SU-DHL-6 (cell line): ENCODE data around the gene CREB5.

ENCODE experiments used
- H2AFZ ChIP-seq: fragments of 200-600 bp; sonication (generic); 2 replicates; pipeline ENCODE4 v1.6.1; 2014; ENCODE audit warnings: low read depth, mild to moderate bottlenecking, moderate library complexity, mixed read lengths, antibody characterized with exemption, low read length; ENCODE audit not compliant: severe bottlenecking
- H3F3A ChIP-seq: fragments of 200-600 bp; shearing (Covaris generic); 2 replicates; pipeline ENCODE4 v1.6.0; 2016; ENCODE audit warnings: antibody characterized with exemption, mild to moderate bottlenecking; ENCODE audit not compliant: insufficient read depth
- H3K27ac ChIP-seq: fragments of 200-600 bp; sonication (generic); 2 replicates; pipeline ENCODE4 v1.5.1; 2016; ENCODE audit warnings: low read depth, mild to moderate bottlenecking, low read length, moderate library complexity, mixed read lengths
- H3K27me3 ChIP-seq: fragments of 200-600 bp; sonication (generic), shearing (Covaris generic); 2 replicates; pipeline ENCODE4 v1.6.0; 2014; ENCODE audit warnings: mild to moderate bottlenecking, low read length
- H3K36me3 ChIP-seq: fragments of 200-600 bp; sonication (generic); 2 replicates; pipeline ENCODE4 v1.6.1; 2014; ENCODE audit warnings: mild to moderate bottlenecking, low read length, mixed read lengths
- H3K4me2 ChIP-seq: fragments of 300-600, 200-600 bp; shearing (Covaris generic), sonication (generic); 2 replicates; pipeline ENCODE4 v1.6.0; 2014; ENCODE audit warnings: low read length, low read depth, mild to moderate bottlenecking; ENCODE audit not compliant: poor library complexity, severe bottlenecking
- H3K4me3 ChIP-seq: fragments of 200-600 bp; sonication (generic); 2 replicates; pipeline ENCODE4 v1.5.1; 2014; ENCODE audit warnings: antibody characterized with exemption, low read length, mild to moderate bottlenecking, mixed read lengths; ENCODE audit not compliant: insufficient read depth, poor library complexity, severe bottlenecking
- H3K79me2 ChIP-seq: fragments of 200-600 bp; sonication (generic); 2 replicates; pipeline ENCODE4 v1.6.1; 2014; ENCODE audit warnings: mild to moderate bottlenecking, low read length, moderate library complexity; ENCODE audit not compliant: insufficient read depth
- H3K9ac ChIP-seq: fragments of 200-600 bp; sonication (generic); 2 replicates; pipeline ENCODE4 v1.7.0; 2014; ENCODE audit warnings: mild to moderate bottlenecking, low read length
- H3K9me2 ChIP-seq: fragments of 200-600 bp; sonication (generic); replicated peaks from 2 replicates; pipeline ENCODE4 v1.6.1; 2014; ENCODE audit warnings: low read length; ENCODE audit not compliant: insufficient read depth
- H3K9me3 ChIP-seq: fragments of 200-600 bp; sonication (generic); 2 replicates; pipeline ENCODE4 v1.6.1; 2014; ENCODE audit warnings: low read length, mixed read lengths; ENCODE audit not compliant: insufficient read depth
- H4K20me1 ChIP-seq: fragments of 200-600 bp; sonication (generic); 2 replicates; pipeline ENCODE4 v1.6.1; 2014; ENCODE audit warnings: low read depth, mild to moderate bottlenecking, antibody characterized with exemption, low read length, moderate library complexity, mixed read lengths
- CTCF ChIP-seq: fragments of 200-600 bp; sonication (generic); IDR thresholded peaks from one replicate; pipeline ENCODE4 v1.5.1; 2017; ENCODE audit warnings: antibody characterized with exemption, mild to moderate bottlenecking, low read length, moderate library complexity; ENCODE audit not compliant: insufficient read depth, poor library complexity, severe bottlenecking
- EZH2phosphoT487 ChIP-seq: fragments of 200-600 bp; sonication (generic), shearing (Covaris generic); conservative IDR thresholded peaks from 2 replicates; pipeline ENCODE4 v1.6.1; 2018; ENCODE audit warnings: mild to moderate bottlenecking, antibody characterized with exemption, low read length, moderate library complexity, mixed read lengths

Gene CREB5

GRCh38 chr7:28466341-28466740 is 54.0 kb downstream of the CREB5 start:
- Histone ChIP-seq H3F3A (no peaks in the 10 kb centered on the region), H3K27ac (no peak overlapping the region), H3K4me3 (no peak overlapping the region), H3K36me3 (no peaks in the 10 kb centered on the region), H3K79me2 (no peaks in the 10 kb centered on the region), H4K20me1 (no peaks in the 10 kb centered on the region), H3K9ac (no peak overlapping the region), H2AFZ (no peak overlapping the region), H3K9me3 (no peaks in the 10 kb centered on the region), H3K9me2 (no peaks in the 10 kb centered on the region), H3K27me3 (no peaks in the 10 kb centered on the region), H3K4me2 (no peak overlapping the region)
- TF ChIP-seq CTCF (no peak), EZH2phosphoT487 (no peak)

GRCh38 chr7:28466885-28467284 is 54.6 kb downstream of the CREB5 start:
- no peaks in the 10 kb centered on the region for H3K36me3 ChIP-seq
- H3K27me3 ChIP-seq = no peaks in the 10 kb centered on the region
- H4K20me1 ChIP-seq = no peaks in the 10 kb centered on the region
- H3K4me2 ChIP-seq = no peak overlapping the region
- H3K9ac ChIP-seq = no peak overlapping the region
- H3F3A ChIP-seq = no peaks in the 10 kb centered on the region
- H3K27ac ChIP-seq = no peak overlapping the region
- H3K79me2 ChIP-seq = no peaks in the 10 kb centered on the region
- no peak overlapping the region for H2AFZ ChIP-seq
- H3K4me3 ChIP-seq = no peak overlapping the region
- no peaks in the 10 kb centered on the region for H3K9me3 ChIP-seq
- TF ChIP-seq CTCF (no peak), EZH2phosphoT487 (no peak)
- H3K9me2 ChIP-seq = no peaks in the 10 kb centered on the region

- no peak for TF ChIP-seq CTCF
- H3K4me3 ChIP-seq = no peak overlapping the region
- no peak overlapping the region for H3K4me2 ChIP-seq
- no peaks in the 10 kb centered on the region for H3F3A ChIP-seq
- no peaks in the 10 kb centered on the region for H3K27me3 ChIP-seq
- no peak overlapping the region for H2AFZ ChIP-seq
- H3K79me2 ChIP-seq = no peaks in the 10 kb centered on the region
- H3K9ac ChIP-seq = no peak overlapping the region
- no peaks in the 10 kb centered on the region for H3K9me3 ChIP-seq
- no peak overlapping the region for H3K27ac ChIP-seq
- H3K36me3 ChIP-seq = no peaks in the 10 kb centered on the region
- H4K20me1 ChIP-seq = no peaks in the 10 kb centered on the region
- H3K9me2 ChIP-seq = no peaks in the 10 kb centered on the region
Measured at GRCh38 chr7:28469562-28469961, 57.2 kb downstream of the CREB5 start.

GRCh38 chr7:28470344-28470743 is 58.0 kb downstream of the CREB5 start:
- Histone ChIP-seq H3F3A (no peaks in the 10 kb centered on the region), H3K4me3 (no peak overlapping the region), H2AFZ (no peak overlapping the region), H3K79me2 (no peaks in the 10 kb centered on the region), H3K9ac (no peak overlapping the region), H3K36me3 (no peaks in the 10 kb centered on the region), H3K9me2 (no peaks in the 10 kb centered on the region), H3K27me3 (no peaks in the 10 kb centered on the region), H4K20me1 (no peaks in the 10 kb centered on the region), H3K27ac (no peak overlapping the region), H3K4me2 (no peak overlapping the region), H3K9me3 (no peaks in the 10 kb centered on the region)
- TF ChIP-seq CTCF = no peak
- no peak for TF ChIP-seq EZH2phosphoT487
